Effector CD4-positive, alpha-beta T cell (primary cell): ENCODE results near the gene FSD1L.

ENCODE experiments used
- DNase-seq: peaks from one replicate; pipeline ENCODE4 v3.0.0-alpha.2; 2020
- total RNA-seq: gene quantifications from one replicate; lab custom pipeline; 2026; lab: John Stamatoyannopoulos, UW

Gene FSD1L
- total RNA-seq = 1.7 reads per million

- DNase-seq = peak; percentile 51
These were observed at the start of gene FSD1L for GRCh38 chr9:105447814-105448812. Gene FSD1L (plus strand): TSS chr9:105448034. CDS start chr9:105448221, 187 bp downstream.

DNA sequence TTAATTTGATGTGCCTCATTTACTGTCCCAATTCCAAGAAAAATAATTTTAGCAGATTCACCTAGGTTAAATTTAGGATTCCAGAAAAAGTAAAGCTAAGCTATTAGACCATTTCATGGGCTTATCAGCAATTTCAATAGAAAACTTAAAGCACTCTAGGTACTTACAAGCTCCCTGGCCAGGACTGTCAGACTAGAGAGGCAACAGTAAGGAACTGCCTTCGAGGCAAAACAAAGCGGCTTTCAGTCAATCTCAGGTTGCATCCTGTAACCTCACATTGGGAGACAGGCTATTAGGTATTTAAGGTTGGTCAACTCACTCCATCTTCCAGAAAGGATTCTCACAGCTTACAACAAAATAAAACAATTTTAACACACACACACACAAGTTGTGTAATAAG, 48.7 kb upstream of the FSD1L start:
- DNase-seq = no peak

DNA sequence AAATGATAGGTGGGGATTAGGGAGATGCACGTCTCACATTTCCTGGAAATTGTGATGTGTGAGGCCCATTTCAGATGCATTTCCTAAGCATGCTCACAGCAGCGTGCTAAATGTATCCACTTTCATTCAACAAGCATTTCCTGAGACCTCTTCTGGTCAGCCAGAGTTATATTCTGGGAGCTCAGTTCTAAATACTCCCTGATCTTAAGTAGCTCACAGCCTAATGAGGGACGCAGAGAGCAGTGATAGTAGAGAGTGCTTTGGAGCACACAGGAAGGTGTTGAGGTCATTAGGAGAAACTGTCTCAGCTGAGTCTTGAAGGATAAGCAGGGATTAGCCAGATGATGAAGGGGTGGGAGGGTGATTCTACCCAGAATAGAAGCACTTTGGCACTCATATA, 46.2 kb upstream of the FSD1L start:
- DNase-seq = no peak

GRCh38 chr9:105403552-105404248, 44.1 kb upstream of the FSD1L start:
- no peak for DNase-seq

DNA sequence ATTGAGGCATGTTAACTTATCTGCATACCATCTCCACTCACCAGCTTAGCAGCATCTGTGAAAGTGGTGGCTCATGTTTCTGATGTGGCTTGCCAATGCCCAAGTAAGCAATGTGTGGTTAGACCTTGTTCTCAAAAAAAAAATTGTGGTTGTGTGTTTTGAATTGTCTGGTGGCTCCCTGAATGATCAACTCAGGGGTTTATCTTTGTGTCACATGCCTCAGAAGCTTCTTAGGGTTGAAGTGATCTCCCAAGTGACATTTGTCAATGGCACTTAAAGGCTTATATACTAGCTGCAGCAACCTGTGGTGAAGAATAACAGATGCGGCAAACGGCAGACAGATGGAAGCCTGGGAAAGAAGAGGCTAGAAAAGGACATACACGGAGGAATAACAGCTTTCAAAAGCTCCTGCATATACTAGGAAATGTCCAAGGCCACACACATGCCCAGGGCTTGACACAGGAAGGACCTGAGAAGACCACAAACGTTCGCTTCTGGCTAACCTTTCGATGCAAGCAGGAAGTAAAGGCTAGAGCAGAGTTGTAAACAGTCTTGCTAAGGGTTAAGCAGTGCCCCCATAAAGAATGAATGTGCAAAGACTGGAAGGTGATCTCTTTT, 42.2 kb upstream of the FSD1L start:
- DNase-seq = peak; percentile 33

DNA sequence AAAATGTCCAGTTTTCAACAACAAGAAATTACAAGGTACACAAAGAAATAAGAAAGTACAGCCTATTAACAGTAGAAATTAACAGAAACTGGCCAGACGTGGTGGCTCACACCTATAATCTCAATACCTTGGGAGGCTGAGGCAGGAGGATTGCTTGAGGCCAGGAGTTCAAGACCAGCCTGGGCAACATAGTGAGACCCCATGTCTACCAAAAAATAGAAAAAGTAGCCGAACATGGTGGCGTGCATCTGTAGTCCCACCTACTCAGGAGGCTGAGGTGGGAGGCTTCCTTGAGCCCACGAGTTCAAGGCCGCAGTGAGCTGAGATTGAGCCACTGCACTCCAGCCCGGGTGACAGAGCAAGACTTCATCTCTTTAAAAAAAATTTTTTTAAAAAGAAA, 41.5 kb upstream of the FSD1L start:
- no peak for DNase-seq

- no peak for DNase-seq
These were observed 34.3 kb upstream of the FSD1L start for GRCh38 chr9:105413525-105413924.

DNA sequence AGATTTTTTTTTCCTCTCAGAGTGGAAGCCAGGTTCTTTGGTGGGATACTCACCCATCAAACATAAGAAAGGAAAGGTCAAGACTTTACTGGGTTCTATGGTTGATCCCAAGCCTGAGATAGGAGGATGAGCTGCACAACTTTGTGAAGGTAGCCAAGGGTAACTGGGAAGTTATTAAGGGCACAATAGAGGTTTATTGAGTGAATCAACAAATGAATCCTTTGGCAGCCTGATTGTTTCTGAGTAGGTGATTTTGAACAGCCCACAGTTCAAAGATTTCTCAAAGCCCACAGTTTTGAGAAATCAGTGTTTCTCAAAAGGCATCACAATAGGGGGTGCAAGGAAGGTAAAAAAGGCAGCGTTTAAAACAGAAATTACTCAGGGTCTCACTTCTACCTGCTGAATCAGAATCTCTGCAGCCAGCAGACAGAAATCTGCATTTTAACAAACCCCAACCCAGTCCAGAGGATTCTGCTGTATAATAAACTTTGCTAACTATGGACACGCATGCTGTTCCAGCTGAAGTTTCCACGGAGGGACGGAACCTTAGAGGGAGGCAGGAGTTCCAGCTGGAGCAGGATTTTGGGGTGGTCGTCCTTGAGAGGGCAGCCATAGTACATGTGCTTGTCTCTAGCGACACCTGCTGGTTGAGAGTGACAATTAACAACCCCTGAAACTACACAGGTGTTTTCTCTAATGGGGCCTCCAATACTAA, 32.7 kb upstream of the FSD1L start:
- DNase-seq = peak; percentile 60

DNA sequence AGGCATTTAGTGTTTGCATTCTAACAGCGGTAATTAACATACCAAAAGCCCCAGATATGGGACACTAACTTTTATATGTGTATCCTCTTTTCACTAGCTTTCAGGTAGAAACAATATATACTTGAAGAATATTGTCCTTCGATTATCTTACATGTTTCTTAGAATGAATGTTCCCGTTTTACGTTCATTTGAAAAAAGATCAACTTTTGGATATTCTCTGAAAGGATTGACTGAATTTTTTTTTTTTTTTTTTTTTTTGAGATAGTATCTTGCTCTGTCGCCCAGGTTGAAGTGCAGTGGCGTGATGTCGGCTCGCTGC, 32.2 kb upstream of the FSD1L start:
- no peak for DNase-seq

DNA sequence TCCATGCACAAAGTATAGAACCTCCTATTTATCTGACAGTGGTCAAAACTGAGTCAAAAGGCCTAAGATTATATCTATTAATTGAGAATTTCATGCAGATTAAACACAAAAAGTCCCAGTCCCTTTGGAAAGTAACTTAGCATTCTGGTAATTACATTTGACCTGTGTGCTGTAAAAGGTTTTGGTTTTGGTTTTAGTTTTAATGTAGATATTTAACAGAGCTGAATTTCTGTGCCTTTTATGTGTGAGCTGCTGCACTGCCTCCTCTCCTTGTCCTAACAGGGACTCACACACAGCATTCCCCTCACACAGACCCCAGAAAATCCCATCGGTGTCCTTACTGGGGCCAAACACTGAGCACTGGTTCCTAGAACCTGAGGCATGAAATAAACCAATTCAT, 31.0 kb upstream of the FSD1L start:
- DNase-seq = no peak

DNA sequence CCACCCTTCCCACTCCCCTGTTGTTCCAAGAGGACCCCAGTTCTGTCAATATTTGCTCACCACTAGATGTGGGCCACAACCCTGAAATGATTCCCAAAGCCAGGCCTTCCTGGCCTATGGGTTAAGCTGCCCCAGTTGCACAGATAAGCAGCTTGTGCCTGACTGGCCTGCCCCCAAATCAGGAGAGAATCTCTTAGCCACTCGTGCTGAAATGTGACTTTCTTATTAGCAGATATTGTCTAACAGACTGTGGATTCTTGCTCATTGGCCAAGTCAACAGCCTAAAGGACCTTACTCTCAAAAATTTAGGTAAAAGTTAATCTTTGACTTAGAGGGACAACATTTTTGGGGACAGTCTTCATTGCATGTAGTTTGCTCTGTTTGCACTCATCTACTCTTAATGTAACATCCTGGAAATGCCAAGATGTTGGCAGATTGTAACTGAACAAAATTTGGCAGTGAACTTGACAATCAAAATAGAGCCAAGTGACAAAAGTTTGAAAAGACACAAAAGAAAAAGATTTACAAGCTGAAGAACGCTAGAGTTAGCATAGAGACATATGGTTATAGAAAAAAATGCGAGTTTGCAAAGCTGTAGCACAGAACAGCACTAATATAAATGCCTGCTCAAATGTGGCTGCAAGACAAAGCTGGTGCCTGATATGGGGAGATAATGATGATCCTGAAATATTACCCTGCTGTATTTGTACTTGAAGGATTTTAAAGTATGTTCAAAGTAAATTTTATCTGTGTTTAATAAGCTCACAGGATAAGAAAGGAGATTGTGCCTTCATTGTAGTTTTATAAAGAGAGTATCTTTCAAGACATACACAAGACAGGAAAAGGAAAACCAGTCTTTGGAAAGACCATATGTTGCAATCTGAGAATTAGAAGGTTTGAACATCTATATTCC, 29.0 kb upstream of the FSD1L start:
- DNase-seq = no peak

GRCh38 chr9:105419816-105420597, 27.8 kb upstream of the FSD1L start:
- no peak for DNase-seq

GRCh38 chr9:105421154-105421553, 26.7 kb upstream of the FSD1L start:
- DNase-seq = no peak

GRCh38 chr9:105421864-105422263, 26.0 kb upstream of the FSD1L start:
- no peak for DNase-seq

- no peak for DNase-seq
These were observed 21.9 kb upstream of the FSD1L start for GRCh38 chr9:105425816-105426433.

GRCh38 chr9:105426657-105427056, 21.2 kb upstream of the FSD1L start:
- DNase-seq = no peak

DNA sequence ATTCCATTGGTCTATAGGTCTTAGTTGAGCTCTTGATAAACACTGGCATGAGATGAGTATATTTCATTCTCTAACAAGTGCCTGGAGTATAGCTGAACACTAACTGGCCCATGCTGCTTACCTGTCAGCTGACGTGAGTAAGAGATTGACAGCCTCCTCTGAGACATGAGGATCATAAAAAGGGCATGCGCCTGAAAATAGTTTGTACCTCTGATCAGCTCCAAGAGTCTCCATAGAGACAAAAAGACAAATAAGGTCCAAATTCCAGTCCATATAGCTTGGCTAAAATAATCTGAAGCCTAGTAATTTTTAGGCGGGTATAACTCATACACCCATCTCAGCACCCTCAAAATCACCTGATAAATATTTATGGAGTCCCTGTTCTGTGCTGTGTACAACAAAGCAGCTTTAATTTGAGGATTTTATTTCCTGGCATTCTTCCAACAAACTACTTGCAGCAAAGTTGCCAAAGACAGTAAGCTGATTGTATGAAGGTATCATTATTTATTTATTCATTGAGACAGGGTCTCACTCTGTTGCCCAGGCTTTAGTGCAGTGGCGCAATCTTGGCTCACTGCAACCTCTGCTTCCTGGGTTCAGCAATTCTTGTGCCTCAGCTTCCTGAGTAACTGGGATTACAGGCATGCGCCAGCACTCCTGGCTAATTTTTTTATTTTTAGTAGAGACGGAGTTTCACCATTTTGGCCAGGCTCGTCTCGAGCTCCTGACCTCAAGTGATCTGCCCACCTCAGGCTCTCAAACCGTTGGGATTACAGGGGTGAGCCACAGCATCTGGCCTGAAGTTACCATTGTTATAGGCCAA, 16.2 kb upstream of the FSD1L start:
- DNase-seq = no peak

- DNase-seq = no peak
These were observed 15.5 kb upstream of the FSD1L start for GRCh38 chr9:105432247-105432842.

DNA sequence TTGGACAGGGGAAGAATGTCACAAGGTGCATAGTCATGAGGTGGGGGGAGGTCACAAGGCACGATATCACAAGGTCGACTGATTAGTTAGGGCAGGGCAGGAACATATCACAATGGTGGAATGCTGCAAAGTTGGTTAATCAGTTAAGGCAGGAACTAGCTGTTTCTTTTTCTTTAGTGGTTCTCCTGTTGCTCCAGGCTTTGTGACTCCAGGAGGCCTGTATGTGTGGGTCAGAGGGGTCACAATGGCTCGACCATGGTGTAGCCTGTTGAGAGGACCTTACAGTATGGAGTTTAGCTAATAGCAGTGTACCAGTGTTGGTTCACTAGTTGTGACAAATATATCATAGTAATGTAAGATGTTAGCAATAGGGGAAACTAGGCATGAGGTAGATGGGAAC, 12.4 kb upstream of the FSD1L start:
- no peak for DNase-seq
